ENCODE data around the gene PRPF8.

PRPF8 gene

GRCh38 chr17:1648963-1649843, 35.5 kb downstream of the PRPF8 start:
- H3K27ac ChIP-seq: peak overlapping the region; percentile 90
- TF ChIP-seq, protein P1, sequence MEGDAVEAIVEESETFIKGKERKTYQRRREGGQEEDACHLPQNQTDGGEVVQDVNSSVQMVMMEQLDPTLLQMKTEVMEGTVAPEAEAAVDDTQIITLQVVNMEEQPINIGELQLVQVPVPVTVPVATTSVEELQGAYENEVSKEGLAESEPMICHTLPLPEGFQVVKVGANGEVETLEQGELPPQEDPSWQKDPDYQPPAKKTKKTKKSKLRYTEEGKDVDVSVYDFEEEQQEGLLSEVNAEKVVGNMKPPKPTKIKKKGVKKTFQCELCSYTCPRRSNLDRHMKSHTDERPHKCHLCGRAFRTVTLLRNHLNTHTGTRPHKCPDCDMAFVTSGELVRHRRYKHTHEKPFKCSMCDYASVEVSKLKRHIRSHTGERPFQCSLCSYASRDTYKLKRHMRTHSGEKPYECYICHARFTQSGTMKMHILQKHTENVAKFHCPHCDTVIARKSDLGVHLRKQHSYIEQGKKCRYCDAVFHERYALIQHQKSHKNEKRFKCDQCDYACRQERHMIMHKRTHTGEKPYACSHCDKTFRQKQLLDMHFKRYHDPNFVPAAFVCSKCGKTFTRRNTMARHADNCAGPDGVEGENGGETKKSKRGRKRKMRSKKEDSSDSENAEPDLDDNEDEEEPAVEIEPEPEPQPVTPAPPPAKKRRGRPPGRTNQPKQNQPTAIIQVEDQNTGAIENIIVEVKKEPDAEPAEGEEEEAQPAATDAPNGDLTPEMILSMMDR (conservative IDR thresholded peaks at IDR 0.05): peak; percentile 98

DNA sequence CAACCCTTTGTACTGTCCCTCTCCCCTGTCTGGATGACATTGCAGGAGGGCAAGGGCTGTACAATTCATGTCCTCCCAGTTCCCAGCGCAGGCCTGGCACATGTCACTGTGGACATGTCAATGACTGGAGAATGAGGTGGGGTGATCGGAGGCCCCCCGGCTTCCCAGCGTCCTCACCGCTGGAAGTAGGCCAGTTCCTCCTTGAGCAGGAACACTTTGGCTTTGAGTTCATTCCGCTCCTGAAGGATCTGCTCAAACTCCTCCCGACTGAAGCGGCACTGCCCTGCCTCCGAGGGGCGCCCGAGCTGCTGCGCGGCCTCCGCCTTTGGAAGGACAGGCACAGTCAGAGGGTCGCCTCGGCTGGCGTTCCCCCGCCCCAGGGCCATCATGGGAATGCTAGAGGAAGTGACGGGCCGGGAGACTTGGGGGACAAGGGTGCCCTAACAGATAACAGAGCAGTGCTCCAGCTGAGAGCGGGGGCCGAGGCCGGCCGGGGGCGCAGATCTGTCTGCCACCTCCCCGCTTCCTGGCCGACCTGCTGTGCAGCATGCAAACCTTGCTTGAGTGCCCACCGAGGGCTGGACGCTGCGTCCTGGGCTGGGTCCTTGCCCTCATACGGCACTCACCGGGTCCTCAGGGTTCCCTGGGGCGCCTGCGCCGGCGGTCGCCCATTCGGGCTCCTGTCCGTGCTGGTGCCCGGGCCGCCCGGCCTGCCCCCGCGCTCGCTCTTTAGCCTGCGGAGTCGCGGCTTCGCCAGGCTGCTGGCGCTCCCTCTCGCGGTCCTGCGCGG, 36.3 kb downstream of the PRPF8 start:
- peak overlapping the region; percentile 90 for H3K27ac ChIP-seq
- TF ChIP-seq, protein P1 (conservative IDR thresholded peaks at IDR 0.05): no peak

- TF ChIP-seq, protein P1 (conservative IDR thresholded peaks at IDR 0.05): no peak
- H3K27ac ChIP-seq: peak overlapping the region; percentile 90
Observed at GRCh38 chr17:1647802-1648171, 36.9 kb downstream of the PRPF8 start.

- no peak overlapping the region for H3K27ac ChIP-seq
- TF ChIP-seq, protein P1 (conservative IDR thresholded peaks at IDR 0.05): no peak
Observed at GRCh38 chr17:1646199-1646875, 38.3 kb downstream of the PRPF8 start.

DNA sequence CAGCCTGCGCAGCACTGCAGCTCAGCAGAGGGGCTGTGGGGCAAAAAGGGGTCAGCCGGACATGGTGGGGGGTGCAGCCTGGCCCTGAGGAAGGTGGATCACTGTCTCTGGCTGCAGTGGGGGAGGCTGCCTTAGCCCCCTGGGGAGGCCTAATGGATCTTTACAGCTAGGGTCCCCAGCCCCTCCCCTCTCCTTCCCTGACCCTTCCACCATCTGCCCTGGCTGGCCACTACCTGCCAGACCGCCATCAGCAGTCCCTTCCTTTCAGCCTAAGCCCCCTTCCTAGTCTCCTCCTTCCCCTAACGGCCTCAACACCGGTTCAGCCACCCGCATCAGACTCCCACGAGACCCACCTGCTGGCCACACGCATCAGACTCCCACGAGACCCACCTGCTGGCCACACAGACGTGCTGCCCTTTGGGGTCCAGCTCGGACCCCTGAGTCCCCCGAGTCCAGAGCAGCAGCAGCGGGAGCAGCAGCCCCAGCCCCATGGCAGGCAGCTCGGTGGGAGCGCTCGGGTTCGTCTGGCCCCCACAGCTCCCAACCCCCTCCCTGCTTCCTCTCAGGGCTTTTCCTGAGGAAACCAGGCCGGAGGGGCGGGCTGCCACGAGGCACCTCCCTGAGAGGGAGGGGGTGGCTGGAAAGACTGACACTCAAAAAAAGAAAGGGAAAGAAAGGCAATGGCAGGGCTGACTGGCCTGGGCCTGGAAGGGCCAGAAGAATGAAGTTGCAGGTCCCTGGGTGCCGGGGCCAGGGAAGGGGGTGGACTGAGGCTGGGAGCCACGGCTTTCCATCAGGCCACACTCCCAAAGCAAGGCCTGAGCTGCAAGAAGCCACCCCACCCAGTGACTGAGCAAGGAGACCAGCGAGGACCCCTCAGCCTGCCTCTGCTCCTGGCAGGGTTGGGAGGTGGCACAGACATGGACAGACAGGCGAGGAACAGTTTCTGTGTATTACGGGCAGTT, 39.2 kb downstream of the PRPF8 start, which contains the start of gene SCARF1:
Gene SCARF1 (minus strand): TSS at position 526 of the 965 bp plus-strand sequence. CDS start 35 bp downstream, at position 491.
- TF ChIP-seq, protein P1 (conservative IDR thresholded peaks at IDR 0.05): no peak
- no peak within 1 kb of the TSS for H3K27ac ChIP-seq

GRCh38 chr17:1644493-1645206, 40.0 kb downstream of the PRPF8 start:
- H3K27ac ChIP-seq: no peak overlapping the region
- TF ChIP-seq, protein P1 (conservative IDR thresholded peaks at IDR 0.05): no peak
